Subcutaneous adipose tissue (tissue), 4 donors: ENCODE results near the gene CCDC88C. TPM values are rescaled to one million over a fixed set of nuclear protein-coding genes. Genes with fewer than 3 reads are reported as not detected.

Source experiments
- CTCF ChIP-seq: fragments of 450-650 bp; IDR thresholded peaks from one replicate; pipeline ENCODE4 v1.5.1; 2016; ENCODE audit warnings: low read depth, mild to moderate bottlenecking, control low read depth, antibody characterized with exemption, moderate library complexity
- total RNA-seq, 4 donors: library from RNA; depleted of rRNA; stranded (reverse); fragments of >200 nt; gene quantifications; one replicate each; pipeline ENCODE4 v1.1.0, GENCODE V29; 2016

CCDC88C gene
- total RNA-seq, 4 donors from 2014 or later, result 7.3 to 16.2 (median 8.8) TPM

- TF ChIP-seq CTCF, result no peak
Measured at GRCh38 chr14:91420686-91421085, 3.1 kb upstream of the CCDC88C start.

- no peak for TF ChIP-seq CTCF
Measured at GRCh38 chr14:91419451-91419850, 1.8 kb upstream of the CCDC88C start.

- no peak for TF ChIP-seq CTCF
Measured at GRCh38 chr14:91419044-91419397, 1.4 kb upstream of the CCDC88C start.

GRCh38 chr14:91418387-91419043, 895 bp upstream of the CCDC88C start:
- no peak for TF ChIP-seq CTCF

GRCh38 chr14:91417983-91418386, 365 bp upstream of the CCDC88C start:
- no peak for TF ChIP-seq CTCF

- TF ChIP-seq CTCF, result no peak
Measured at GRCh38 chr14:91416744-91417119, 888 bp downstream of the CCDC88C start.

- no peak for TF ChIP-seq CTCF
Measured at GRCh38 chr14:91415794-91416743, 1.6 kb downstream of the CCDC88C start.
